EL (cell line): ENCODE results near the gene BCL2.

Source experiments
- DNase-seq: peaks from one replicate; pipeline ENCODE4 v3.0.0-alpha.2; 2016

The BCL2 gene

GRCh38 chr18:63138436-63139340, 180.9 kb downstream of the BCL2 start:
- no peak for DNase-seq

GRCh38 chr18:63137999-63138435, 181.6 kb downstream of the BCL2 start:
- no peak for DNase-seq

GRCh38 chr18:63135101-63135500, 184.5 kb downstream of the BCL2 start:
- DNase-seq: no peak

- DNase-seq: no peak
Observed at GRCh38 chr18:63132819-63133200, 186.8 kb downstream of the BCL2 start.

GRCh38 chr18:63131959-63132818, 187.4 kb downstream of the BCL2 start:
- no peak for DNase-seq

GRCh38 chr18:63131106-63131958, 188.2 kb downstream of the BCL2 start:
- peak; percentile 52 for DNase-seq

GRCh38 chr18:63130176-63130575, 189.4 kb downstream of the BCL2 start:
- no peak for DNase-seq

GRCh38 chr18:63128237-63128974, 191.2 kb downstream of the BCL2 start:
- DNase-seq: no peak

GRCh38 chr18:63126134-63127069, 193.2 kb downstream of the BCL2 start:
- no peak for DNase-seq

GRCh38 chr18:63120620-63121019, 198.9 kb downstream of the BCL2 start:
- no peak for DNase-seq

GRCh38 chr18:63119647-63120046, 199.9 kb downstream of the BCL2 start:
- DNase-seq: peak; percentile 12

- no peak for DNase-seq
Observed at GRCh38 chr18:63113899-63114565, 205.5 kb downstream of the BCL2 start.

- no peak for DNase-seq
Observed at GRCh38 chr18:63112706-63113105, 206.9 kb downstream of the BCL2 start.

GRCh38 chr18:63111671-63112402, 207.7 kb downstream of the BCL2 start:
- no peak for DNase-seq

GRCh38 chr18:63109802-63110201, 209.8 kb downstream of the BCL2 start:
- DNase-seq: no peak

- no peak for DNase-seq
Observed at GRCh38 chr18:63109022-63109421, 210.5 kb downstream of the BCL2 start.

GRCh38 chr18:63107931-63108330, 211.6 kb downstream of the BCL2 start:
- no peak for DNase-seq

- no peak for DNase-seq
Observed at GRCh38 chr18:63107171-63107845, 212.3 kb downstream of the BCL2 start.

- DNase-seq: no peak
Observed at GRCh38 chr18:63106727-63107126, 212.8 kb downstream of the BCL2 start.
